Hepatocyte (in vitro differentiated cells): ENCODE data around the gene LONP2. TPM values are rescaled to one million over a fixed set of nuclear protein-coding genes. Genes with fewer than 3 reads are reported as not detected.
A peak's percentile ranks its signal among the peaks of the same experiment; 100 is the strongest.

ENCODE experiments used
- DNase-seq: peaks from one replicate; pipeline ENCODE4 v3.0.0-alpha.2; 2016; ENCODE audit warnings: low spot score
- H2AFZ ChIP-seq: fragments of 200-600 bp; sonication (generic); 2 replicates; pipeline ENCODE4 v1.6.0; 2016; ENCODE audit warnings: antibody characterized with exemption, mild to moderate bottlenecking
- H3K27ac ChIP-seq: fragments of 200-600 bp; sonication (generic); 2 replicates; pipeline ENCODE4 v1.5.1; 2016; ENCODE audit warnings: mild to moderate bottlenecking
- H3K27me3 ChIP-seq: fragments of 200-600 bp; sonication (generic); 2 replicates; pipeline ENCODE4 v1.6.1; 2016
- H3K36me3 ChIP-seq: fragments of 200-600 bp; sonication (generic); replicated peaks from 2 replicates; pipeline ENCODE4 v1.5.1; 2016; ENCODE audit warnings: low read depth; ENCODE audit not compliant: insufficient read depth
- H3K4me1 ChIP-seq: fragments of 200-600 bp; sonication (generic); 2 replicates; pipeline ENCODE4 v1.5.1; 2016; ENCODE audit warnings: mild to moderate bottlenecking, moderate library complexity; ENCODE audit not compliant: insufficient read depth
- H3K4me2 ChIP-seq: fragments of 200-600 bp; sonication (generic); 2 replicates; pipeline ENCODE4 v1.6.0; 2016
- H3K4me3 ChIP-seq: fragments of 200-600 bp; sonication (generic); 2 replicates; pipeline ENCODE4 v1.5.1; 2016; ENCODE audit warnings: mild to moderate bottlenecking
- H3K79me2 ChIP-seq: fragments of 200-600 bp; sonication (generic); 2 replicates; pipeline ENCODE4 v1.6.0; 2017; ENCODE audit warnings: mild to moderate bottlenecking
- H3K9me2 ChIP-seq: fragments of 200-600 bp; sonication (generic); replicated peaks from 2 replicates; pipeline ENCODE4 v1.6.0; 2017; ENCODE audit warnings: mild to moderate bottlenecking; ENCODE audit not compliant: insufficient read depth
- H3K9me3 ChIP-seq: fragments of 200-600 bp; sonication (generic); 2 replicates; pipeline ENCODE4 v1.5.1; 2016; ENCODE audit warnings: low read depth, mild to moderate bottlenecking
- H4K20me1 ChIP-seq: fragments of 200-600 bp; sonication (generic); 2 replicates; pipeline ENCODE4 v1.6.0; 2016; ENCODE audit warnings: mild to moderate bottlenecking; ENCODE audit not compliant: insufficient read depth, poor library complexity, severe bottlenecking
- CTCF ChIP-seq: fragments of 200-600 bp; sonication (generic); IDR thresholded peaks from 2 replicates; pipeline ENCODE4 v1.5.1; 2016; ENCODE audit warnings: antibody characterized with exemption, mild to moderate bottlenecking; ENCODE audit not compliant: poor library complexity
- EZH2 ChIP-seq: fragments of 200-600 bp; sonication (generic); IDR thresholded peaks from 2 replicates; pipeline ENCODE4 v1.6.1; 2016; ENCODE audit warnings: antibody characterized with exemption, mild to moderate bottlenecking, borderline replicate concordance
- EZH2phosphoT487 ChIP-seq: fragments of 200-600 bp; sonication (generic); IDR thresholded peaks from one replicate; pipeline ENCODE4 v1.6.1; 2018; ENCODE audit warnings: antibody characterized with exemption, mild to moderate bottlenecking, low read depth, moderate library complexity; ENCODE audit not compliant: unreplicated experiment, severe bottlenecking
- WGBS: methylation state at CpG from one replicate; pipeline ENCODE4 v1.1.6; 2016; ENCODE audit warnings: low lambda C conversion rate; ENCODE audit errors: missing lambda C conversion rate; 5-methylcytosine and 5-hydroxymethylcytosine counted together
- polyA plus RNA-seq: library from polyadenylated mRNA; unstranded; fragments of >200 nt; fragmentation: Nextera tagmentation; extraction: Ambion mirVana; gene quantifications from 2 replicates; pipeline ENCODE4 v1.2.1, GENCODE V29; 2016
- total RNA-seq: library from RNA; depleted of rRNA; stranded (reverse); fragments of >200 nt; gene quantifications from 2 replicates; pipeline ENCODE4 v1.2.3, GENCODE V29; 2014

LONP2 gene
- total and polyA plus RNA-seq, 2 experiments from 2014 or later: 30.1 to 56.8 TPM

- H4K20me1 ChIP-seq: no peaks in the 10 kb centered on the region
- H3K4me1 ChIP-seq: peaks cover 7% of the 10 kb centered on the region
- H3K27me3 ChIP-seq: no peaks in the 10 kb centered on the region
- WGBS: 91% methylated on average over 1 of the region's 1 CpG
- no peak for DNase-seq
- H3K4me2 ChIP-seq: peak overlapping the region; percentile 11
- H3K4me3 ChIP-seq: no peak overlapping the region
- peak overlapping the region; percentile 8 for H3K27ac ChIP-seq
- H2AFZ ChIP-seq: no peak overlapping the region
- no peaks in the 10 kb centered on the region for H3K9me2 ChIP-seq
- TF ChIP-seq EZH2 (no peak), CTCF (no peak), EZH2phosphoT487 (no peak)
- no peaks in the 10 kb centered on the region for H3K36me3 ChIP-seq
- no peaks in the 10 kb centered on the region for H3K9me3 ChIP-seq
- H3K79me2 ChIP-seq: peaks cover 10% of the 10 kb centered on the region
Measured at GRCh38 chr16:48295488-48296281, 51.6 kb downstream of the LONP2 start.

GRCh38 chr16:48299471-48299870, 55.4 kb downstream of the LONP2 start:
- Histone ChIP-seq H2AFZ (no peak overlapping the region), H3K9me2 (no peaks in the 10 kb centered on the region), H3K27ac (peak overlapping the region; percentile 42), H3K4me2 (no peak overlapping the region), H3K79me2 (peaks cover 3% of the 10 kb centered on the region), H3K27me3 (no peaks in the 10 kb centered on the region), H3K4me3 (no peak overlapping the region), H3K9me3 (no peaks in the 10 kb centered on the region), H4K20me1 (no peaks in the 10 kb centered on the region), H3K4me1 (peaks cover 7% of the 10 kb centered on the region), H3K36me3 (no peaks in the 10 kb centered on the region)
- TF ChIP-seq CTCF (no peak), EZH2phosphoT487 (no peak), EZH2 (no peak)
- WGBS: 100% methylated on average over 4 of the region's 4 CpGs
- DNase-seq: no peak

GRCh38 chr16:48300391-48300856, 56.3 kb downstream of the LONP2 start:
- H3K79me2 ChIP-seq: no peaks in the 10 kb centered on the region
- no peaks in the 10 kb centered on the region for H3K9me3 ChIP-seq
- no peaks in the 10 kb centered on the region for H3K27me3 ChIP-seq
- no peaks in the 10 kb centered on the region for H4K20me1 ChIP-seq
- H3K4me1 ChIP-seq: no peaks in the 10 kb centered on the region
- 80% methylated on average over 1 of the region's 1 CpG for WGBS
- H3K4me2 ChIP-seq: no peak overlapping the region
- no peak overlapping the region for H3K4me3 ChIP-seq
- no peak overlapping the region for H2AFZ ChIP-seq
- H3K36me3 ChIP-seq: no peaks in the 10 kb centered on the region
- H3K27ac ChIP-seq: no peak overlapping the region
- peak; percentile 20 for DNase-seq
- TF ChIP-seq EZH2: no peak
- no peak for TF ChIP-seq EZH2phosphoT487
- H3K9me2 ChIP-seq: no peaks in the 10 kb centered on the region

- Histone ChIP-seq H3K4me3 (no peak overlapping the region), H3K9me3 (peaks cover 26% of the 10 kb centered on the region), H3K36me3 (no peaks in the 10 kb centered on the region), H3K79me2 (peaks cover 21% of the 10 kb centered on the region), H3K4me1 (no peaks in the 10 kb centered on the region), H4K20me1 (no peaks in the 10 kb centered on the region), H3K9me2 (no peaks in the 10 kb centered on the region), H3K27ac (no peak overlapping the region), H3K4me2 (no peak overlapping the region), H2AFZ (no peak overlapping the region), H3K27me3 (no peaks in the 10 kb centered on the region)
- DNase-seq: no peak
- whole genome bisulfite sequencing: 97% methylated on average over 7 of the region's 7 CpGs
- TF ChIP-seq CTCF (no peak), EZH2phosphoT487 (no peak), EZH2 (no peak)
Measured at GRCh38 chr16:48308535-48308934, 64.4 kb downstream of the LONP2 start.
